HG03558 (cell line): ENCODE data around the gene GSTT2B.
"Not testable (repeated sequence)": the region's sequence is repeated elsewhere in the genome, so short reads cannot be mapped to it uniquely, and the experiment has no call there.

Source experiments
- ATAC-seq: cut with Tn5 transposase; IDR thresholded peaks from one replicate; pipeline ENCODE4 v1.9.1; 2021; ENCODE audit warnings: moderate number of reproducible peaks; ENCODE audit not compliant: unreplicated experiment; ENCODE audit errors: extremely low read depth

Gene GSTT2B

GRCh38 chr22:23952794-23953405 lies 8.1 kb downstream of the GSTT2B start:
- ATAC-seq, result not testable (repeated sequence)

- ATAC-seq, result not testable (repeated sequence)
Observed at GRCh38 chr22:23951383-23951782, 9.6 kb downstream of the GSTT2B start.

GRCh38 chr22:23949764-23950163 lies 11.2 kb downstream of the GSTT2B start:
- not testable (repeated sequence) for ATAC-seq

- not testable (repeated sequence) for ATAC-seq
Observed at GRCh38 chr22:23947391-23947790, 13.6 kb downstream of the GSTT2B start.

GRCh38 chr22:23940166-23940565 lies 20.8 kb downstream of the GSTT2B start:
- ATAC-seq, result not testable (repeated sequence)

- ATAC-seq, result no peak
Observed at GRCh38 chr22:23939017-23939357, 22.0 kb downstream of the GSTT2B start.

GRCh38 chr22:23938328-23939016 lies 22.5 kb downstream of the GSTT2B start:
- no peak for ATAC-seq

GRCh38 chr22:23926561-23926960 lies 34.4 kb downstream of the GSTT2B start:
- ATAC-seq, result no peak

- ATAC-seq, result no peak
Observed at GRCh38 chr22:23925020-23925606, 35.9 kb downstream of the GSTT2B start.

GRCh38 chr22:23922921-23923320 lies 38.1 kb downstream of the GSTT2B start:
- no peak for ATAC-seq

GRCh38 chr22:23921586-23922201 lies 39.3 kb downstream of the GSTT2B start:
- not testable (repeated sequence) for ATAC-seq

- not testable (repeated sequence) for ATAC-seq
Observed at GRCh38 chr22:23920267-23920611, 40.8 kb downstream of the GSTT2B start.

- no peak for ATAC-seq
Observed at GRCh38 chr22:23915290-23915689, 45.7 kb downstream of the GSTT2B start.

- ATAC-seq, result peak; percentile 86
Observed at GRCh38 chr22:23913661-23914353, 47.2 kb downstream of the GSTT2B start.

GRCh38 chr22:23913306-23913660 lies 47.7 kb downstream of the GSTT2B start:
- no peak for ATAC-seq

- ATAC-seq, result no peak
Observed at GRCh38 chr22:23912293-23912903, 48.6 kb downstream of the GSTT2B start.

- no peak for ATAC-seq
Observed at GRCh38 chr22:23911318-23911980, 49.5 kb downstream of the GSTT2B start.

GRCh38 chr22:23910496-23911190 lies 50.4 kb downstream of the GSTT2B start:
- ATAC-seq, result no peak

- no peak for ATAC-seq
Observed at GRCh38 chr22:23909296-23909898, 51.6 kb downstream of the GSTT2B start.
